Transverse colon (tissue), 4 donors: ENCODE measurements around the gene NRP1. TPM values are rescaled to one million over a fixed set of nuclear protein-coding genes. Genes with fewer than 3 reads are reported as not detected.

Source experiments
- DNase-seq: peaks from one replicate; pipeline ENCODE4 v3.0.0-alpha.2; 2019
- H3K27ac ChIP-seq, 4 donors: fragments of 200-600 bp; sonication (generic); 2 replicates each; pipeline ENCODE4 v1.5.1; 2016 to 2018; ENCODE audit warnings: inconsistent platforms in 4 of 4
- H3K27me3 ChIP-seq: fragments of 200-600 bp; sonication (generic); 2 replicates; pipeline ENCODE4 v1.5.1; 2017; ENCODE audit warnings: inconsistent platforms
- H3K36me3 ChIP-seq, 4 donors: fragments of 200-600 bp; sonication (generic); 2 replicates each; pipeline ENCODE4 v1.5.1; 2017 to 2019; ENCODE audit warnings: inconsistent platforms in 4 of 4
- H3K4me1 ChIP-seq, 4 donors: fragments of 200-600 bp; sonication (generic); 2 replicates each; pipeline ENCODE4 v1.5.1; 2017 to 2020; ENCODE audit warnings: inconsistent platforms in 4 of 4
- H3K4me3 ChIP-seq, 4 donors: fragments of 200-600 bp; sonication (generic); 1 replicate in 1 of 4; 2 replicates in 3 of 4; pipeline versions ENCODE4 v1.5.1 to v1.6.1; 2017 to 2019; ENCODE audit warnings: inconsistent platforms in 4 of 4
- H3K9me3 ChIP-seq, 2 donors: fragments of 200-600 bp; sonication (generic); 2 replicates each; pipeline ENCODE4 v1.5.1; 2017 to 2019; ENCODE audit warnings: inconsistent platforms in 2 of 2
- EP300 ChIP-seq: sonication (generic); formaldehyde crosslinking; IDR thresholded peaks from one replicate; pipeline ENCODE4 v1.6.1; 2017; ENCODE audit warnings: antibody characterized with exemption, low read depth
- POLR2A ChIP-seq: fragments of 450-650 bp; IDR thresholded peaks from one replicate; pipeline ENCODE4 v1.6.1; 2016; ENCODE audit warnings: antibody characterized with exemption, mild to moderate bottlenecking, moderate library complexity
- POLR2AphosphoS5 ChIP-seq, 3 donors: sonication (generic); formaldehyde crosslinking; IDR thresholded peaks; one replicate each; pipeline ENCODE4 v1.6.1; 2016; ENCODE audit warnings: antibody characterized with exemption in 3 of 3
- WGBS, 2 donors: methylation state at CpG; one replicate each; pipeline ENCODE4 v1.1.5; 2018; ENCODE audit warnings: low coverage in 1 of 2; 5-methylcytosine and 5-hydroxymethylcytosine counted together
- in situ Hi-C, 4 donors: fragments of 200-750 bp; cut with MboI; loops; one replicate each; pipeline versions ENCODE4 v1.15.0 to v1.15.1; 2017; ENCODE audit warnings: low sequenced_read_pairs in 3 of 4, low pct_ligation_motif_present in 1 of 4, low pct_unique_long_range_greater_than_20kb in 1 of 4
- intact Hi-C: fragments of 100-400 bp; cut with DNase I; formaldehyde crosslinking; loops from one replicate; pipeline ENCODE4 v1.15.1; 2023; ENCODE audit warnings: low total_unique reads
- total RNA-seq, 4 donors: library from RNA; depleted of rRNA; stranded (reverse); fragments of >200 nt; gene quantifications; one replicate each; pipeline ENCODE4 v1.1.0, GENCODE V29; 2016
- TF ChIP-seq, protein P1 (sequence below), 5 experiments: fragments of 200-600 bp in 3 of 5; fragments of 450-650 bp in 2 of 5; sonication (generic) in 3 of 5; IDR thresholded peaks; 1 replicate in 2 of 5; 2 replicates in 3 of 5; pipeline ENCODE4 v1.5.1; 2016 to 2017; ENCODE audit warnings: antibody characterized with exemption in 5 of 5, inconsistent platforms in 3 of 5, mild to moderate bottlenecking in 2 of 5, moderate library complexity in 1 of 5

Gene NRP1
- total RNA-seq, 4 donors from 2014 or later: 14.1 to 35.5 (median 19.5) TPM

GRCh38 chr10:33211106-33211878 lies 123.2 kb downstream of the NRP1 start:
- H3K36me3 ChIP-seq: no peaks in the 10 kb centered on the region
- H3K27me3 ChIP-seq: no peaks in the 10 kb centered on the region
- H3K27ac ChIP-seq: peak overlapping the region; percentile 7 to 33 (median 17)
- 76 to 87% methylated on average over 3 to 10 of the region's 10 CpGs for WGBS, 2 donors
- in situ Hi-C loops (no loop called here), intact Hi-C loops (no loop called here)
- no peaks in the 10 kb centered on the region for H3K9me3 ChIP-seq
- no peak for TF ChIP-seq POLR2AphosphoS5 (IDR thresholded peaks at IDR 0.05)
- TF ChIP-seq, protein P1, sequence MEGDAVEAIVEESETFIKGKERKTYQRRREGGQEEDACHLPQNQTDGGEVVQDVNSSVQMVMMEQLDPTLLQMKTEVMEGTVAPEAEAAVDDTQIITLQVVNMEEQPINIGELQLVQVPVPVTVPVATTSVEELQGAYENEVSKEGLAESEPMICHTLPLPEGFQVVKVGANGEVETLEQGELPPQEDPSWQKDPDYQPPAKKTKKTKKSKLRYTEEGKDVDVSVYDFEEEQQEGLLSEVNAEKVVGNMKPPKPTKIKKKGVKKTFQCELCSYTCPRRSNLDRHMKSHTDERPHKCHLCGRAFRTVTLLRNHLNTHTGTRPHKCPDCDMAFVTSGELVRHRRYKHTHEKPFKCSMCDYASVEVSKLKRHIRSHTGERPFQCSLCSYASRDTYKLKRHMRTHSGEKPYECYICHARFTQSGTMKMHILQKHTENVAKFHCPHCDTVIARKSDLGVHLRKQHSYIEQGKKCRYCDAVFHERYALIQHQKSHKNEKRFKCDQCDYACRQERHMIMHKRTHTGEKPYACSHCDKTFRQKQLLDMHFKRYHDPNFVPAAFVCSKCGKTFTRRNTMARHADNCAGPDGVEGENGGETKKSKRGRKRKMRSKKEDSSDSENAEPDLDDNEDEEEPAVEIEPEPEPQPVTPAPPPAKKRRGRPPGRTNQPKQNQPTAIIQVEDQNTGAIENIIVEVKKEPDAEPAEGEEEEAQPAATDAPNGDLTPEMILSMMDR (IDR thresholded peaks at IDR 0.05): no peak
- DNase-seq: no peak
- H3K4me1 ChIP-seq: no peaks in the 10 kb centered on the region
- H3K4me3 ChIP-seq: no peak overlapping the region

GRCh38 chr10:33209802-33210201 lies 124.7 kb downstream of the NRP1 start:
- intact Hi-C loops: no loop called here
- no peaks in the 10 kb centered on the region for H3K36me3 ChIP-seq

DNA sequence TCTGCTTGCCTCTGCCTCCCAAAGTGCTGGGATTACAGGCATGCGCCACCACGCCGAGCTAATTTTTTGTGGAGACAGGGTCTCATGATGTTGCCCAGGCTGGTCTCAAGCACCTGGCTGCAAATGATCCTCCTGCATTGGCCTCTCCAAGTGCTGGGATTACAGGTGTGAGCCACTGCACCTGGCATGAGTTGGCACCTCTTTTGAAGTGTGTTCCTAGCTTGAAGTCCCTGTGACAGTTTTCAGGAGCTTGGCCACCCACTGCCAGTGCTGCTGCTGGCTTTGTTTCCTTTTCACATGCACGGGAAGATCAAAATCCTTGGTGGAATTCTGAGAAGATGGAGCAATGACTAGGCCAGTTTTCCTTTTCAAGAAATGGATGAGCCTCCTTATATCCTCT lies 126.3 kb downstream of the NRP1 start:
- intact Hi-C loops (no loop called here), in situ Hi-C loops (no loop called here)
- no peak for TF ChIP-seq POLR2A
- no peak for TF ChIP-seq EP300
- no peak for TF ChIP-seq POLR2AphosphoS5 (IDR thresholded peaks at IDR 0.05)
- TF ChIP-seq, protein P1 (IDR thresholded peaks at IDR 0.05): no peak
- Histone ChIP-seq H3K4me1 (no peaks in the 10 kb centered on the region), H3K36me3 (no peaks in the 10 kb centered on the region), H3K9me3 (no peaks in the 10 kb centered on the region), H3K27ac (no peak overlapping the region), H3K27me3 (no peaks in the 10 kb centered on the region), H3K4me3 (no peak overlapping the region)
- no peak for DNase-seq
- 84 to 100% methylated on average over 1 to 4 of the region's 4 CpGs for WGBS, 2 donors

More at GRCh38 chr10:33209802-33210201, 124.7 kb downstream of the NRP1 start:
- H3K4me1 ChIP-seq: no peaks in the 10 kb centered on the region
- no peak overlapping the region for H3K4me3 ChIP-seq
- TF ChIP-seq EP300 (no peak), POLR2A (no peak), POLR2AphosphoS5 (IDR thresholded peaks at IDR 0.05) (no peak)
- TF ChIP-seq, protein P1 (IDR thresholded peaks at IDR 0.05): no peak
- in situ Hi-C loops: no loop called here
- H3K27ac ChIP-seq: no peak overlapping the region
- WGBS, 2 donors: 84% methylated on average over 3 of the region's 3 CpGs; no CpG with 5 or more reads in 1 of the 2 donors
- H3K9me3 ChIP-seq: no peaks in the 10 kb centered on the region
- no peaks in the 10 kb centered on the region for H3K27me3 ChIP-seq
- DNase-seq: no peak

DNA sequence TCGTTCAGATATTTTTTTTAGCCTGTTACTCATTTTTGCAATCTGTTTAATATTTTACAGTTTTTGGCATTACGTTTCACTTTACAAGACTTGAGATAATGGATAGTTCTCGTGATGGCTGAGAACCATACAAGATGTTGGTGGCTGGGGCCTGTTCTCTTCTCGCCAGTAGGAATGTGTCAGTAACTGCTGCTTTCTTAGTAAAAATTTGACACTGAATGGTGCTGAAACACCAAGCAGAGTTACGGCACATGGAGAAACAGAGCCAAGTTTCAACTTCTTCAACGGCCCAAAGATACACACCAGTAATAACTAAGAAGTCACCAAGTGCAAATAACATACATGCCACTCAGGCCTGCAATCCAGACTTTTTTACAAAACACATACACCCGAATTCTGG lies 130.4 kb downstream of the NRP1 start:
- H3K4me3 ChIP-seq: no peak overlapping the region
- intact Hi-C loops: no loop called here
- no peaks in the 10 kb centered on the region for H3K4me1 ChIP-seq
- WGBS, 2 donors: 68 to 84% methylated on average over 4 to 7 of the region's 7 CpGs
- no peaks in the 10 kb centered on the region for H3K27me3 ChIP-seq
- in situ Hi-C loops: no loop called here
- H3K36me3 ChIP-seq: no peaks in the 10 kb centered on the region
- H3K9me3 ChIP-seq: no peaks in the 10 kb centered on the region
- no peak for DNase-seq
- no peak overlapping the region for H3K27ac ChIP-seq
- TF ChIP-seq POLR2A (no peak), EP300 (no peak), POLR2AphosphoS5 (IDR thresholded peaks at IDR 0.05) (no peak)
- TF ChIP-seq, protein P1 (IDR thresholded peaks at IDR 0.05): no peak
